ENCODE measurements around the gene NOM1. TPM values are rescaled to one million over a fixed set of nuclear protein-coding genes. Genes with fewer than 3 reads are reported as not detected.

Gene NOM1
- total and polyA plus RNA-seq, 2 donors (not counting 1 experiment from before 2014, with no cell fraction given), result 14.2 to 38.3 TPM

GRCh38 chr7:156903232-156903909 lies 46.1 kb upstream of the NOM1 start:
- Histone ChIP-seq H3K79me2 (ENCODE audit: control insufficient read depth, insufficient read depth, low read length) (no peaks in the 10 kb centered on the region), H3K27me3 (replicated peaks in 1 of 4; ENCODE audit: control extremely low read depth in 1 of 4, control insufficient read depth in 3 of 4, insufficient read depth in 4 of 4, low read length in 3 of 4) (no peaks in the 10 kb centered on the region), H4K20me1 (ENCODE audit: control insufficient read depth, insufficient read depth, low read length, poor library complexity, severe bottlenecking) (no peaks in the 10 kb centered on the region), H3K4me2 (replicated peaks; ENCODE audit: low read depth, low read length, poor library complexity, severe bottlenecking) (no peak overlapping the region), H3K4me1 (ENCODE audit: control insufficient read depth in 2 of 2, insufficient read depth in 2 of 2, low read length in 2 of 2) (no peaks in the 10 kb centered on the region), H3K4me3 (ENCODE audit: control extremely low read depth in 1 of 5, extremely low read depth in 1 of 5, insufficient read depth in 1 of 5, low read depth in 2 of 5, low read length in 4 of 5) (no peak overlapping the region), H3K9me3 (ENCODE audit: control extremely low read depth in 1 of 3, control insufficient read depth in 2 of 3, insufficient read depth in 1 of 3, low read length in 2 of 3) (no peaks in the 10 kb centered on the region), H3K27ac (ENCODE audit: low read length in 2 of 2) (no peak overlapping the region), H3K36me3 (replicated peaks in 1 of 2; ENCODE audit: control extremely low read depth in 1 of 2, control insufficient read depth in 1 of 2, extremely low read depth in 1 of 2, insufficient read depth in 2 of 2, low read length in 1 of 2) (no peaks in the 10 kb centered on the region), H3K9ac (ENCODE audit: low read length) (no peak overlapping the region), H2AFZ (ENCODE audit: insufficient read depth, low read depth, low read length, poor library complexity, severe bottlenecking) (no peak overlapping the region)
- Mint-ChIP-seq H3K4me1 (no peaks in the 10 kb centered on the region), H3K4me3 (no peak overlapping the region), H3K27ac (no peak overlapping the region), H3K27me3 (peaks cover 9% of the 10 kb centered on the region), H3K9me3 (ENCODE audit: insufficient read depth) (no peaks in the 10 kb centered on the region)
- POLR2A ChIA-PET, result no interaction called here
- no peak for DNase-seq
- intact Hi-C loops (cut with micrococcal nuclease), result no loop called here
- no peak for ATAC-seq (ENCODE audit: low read depth)
- 57% methylated on average over 10 of the region's 10 CpGs for WGBS (ENCODE audit: insufficient coverage)
- CTCF ChIA-PET, result interaction anchor here (1.1 kb wide), 1 partner anchor 62 kb away, joined by 3 read pairs; no protein-coding TSS in a partner anchor
- TF ChIP-seq EZH2 (IDR thresholded peaks at IDR 0.05; ENCODE audit: borderline replicate concordance, insufficient read depth, low read depth, low read length, poor library complexity, severe bottlenecking) (no peak), CTCF (IDR thresholded peaks at IDR 0.05) (no peak)

- Mint-ChIP-seq H3K4me3 (no peak overlapping the region), H3K4me1 (peaks cover 4% of the 10 kb centered on the region), H3K27ac (no peak overlapping the region), H3K27me3 (peaks cover 12% of the 10 kb centered on the region), H3K9me3 (ENCODE audit: insufficient read depth) (no peaks in the 10 kb centered on the region)
- H3K9me3 ChIP-seq (ENCODE audit: control extremely low read depth in 1 of 3, control insufficient read depth in 2 of 3, insufficient read depth in 1 of 3, low read length in 2 of 3), result peaks cover 0 to 3% (median 0%) of the 10 kb centered on the region in 3 donors
- POLR2A ChIA-PET, result no interaction called here
- 71% methylated on average over 1 of the region's 4 CpGs for WGBS (ENCODE audit: insufficient coverage)
- no peaks in the 10 kb centered on the region for H3K4me1 ChIP-seq (ENCODE audit: control insufficient read depth in 2 of 2, insufficient read depth in 2 of 2, low read length in 2 of 2)
- no peaks in the 10 kb centered on the region for H3K79me2 ChIP-seq (ENCODE audit: control insufficient read depth, insufficient read depth, low read length)
- intact Hi-C loops (cut with micrococcal nuclease), result no loop called here
- no peaks in the 10 kb centered on the region for H3K27me3 ChIP-seq (replicated peaks in 1 of 4; ENCODE audit: control extremely low read depth in 1 of 4, control insufficient read depth in 3 of 4, insufficient read depth in 4 of 4, low read length in 3 of 4)
- no peak for ATAC-seq (ENCODE audit: low read depth)
- no peak overlapping the region for H3K4me2 ChIP-seq (replicated peaks; ENCODE audit: low read depth, low read length, poor library complexity, severe bottlenecking)
- CTCF ChIA-PET, result interaction anchor here (0.6 kb wide), 1 partner anchor 64 kb away, joined by 5 read pairs; no protein-coding TSS in a partner anchor
- no peak overlapping the region for H2AFZ ChIP-seq (ENCODE audit: insufficient read depth, low read depth, low read length, poor library complexity, severe bottlenecking)
- no peak overlapping the region for H3K27ac ChIP-seq (ENCODE audit: low read length in 2 of 2)
- H3K4me3 ChIP-seq (ENCODE audit: control extremely low read depth in 1 of 5, extremely low read depth in 1 of 5, insufficient read depth in 1 of 5, low read depth in 2 of 5, low read length in 4 of 5), result no peak overlapping the region
- DNase-seq, result no peak
- TF ChIP-seq CTCF (IDR thresholded peaks at IDR 0.05) (no peak), EZH2 (IDR thresholded peaks at IDR 0.05; ENCODE audit: borderline replicate concordance, insufficient read depth, low read depth, low read length, poor library complexity, severe bottlenecking) (no peak)
- H4K20me1 ChIP-seq (ENCODE audit: control insufficient read depth, insufficient read depth, low read length, poor library complexity, severe bottlenecking), result no peaks in the 10 kb centered on the region
- H3K9ac ChIP-seq (ENCODE audit: low read length), result no peak overlapping the region
- no peaks in the 10 kb centered on the region for H3K36me3 ChIP-seq (replicated peaks in 1 of 2; ENCODE audit: control extremely low read depth in 1 of 2, control insufficient read depth in 1 of 2, extremely low read depth in 1 of 2, insufficient read depth in 2 of 2, low read length in 1 of 2)
Measured at GRCh38 chr7:156906200-156906649, 43.3 kb upstream of the NOM1 start.

Measured in B cell (primary cell).